GM18858 (cell line): Measurements from ENCODE around the gene SHC4.

ENCODE experiments used
- ATAC-seq: cut with Tn5 transposase; IDR thresholded peaks from one replicate; pipeline ENCODE4 v1.9.1; 2021; ENCODE audit not compliant: unreplicated experiment

The SHC4 gene, protein sequence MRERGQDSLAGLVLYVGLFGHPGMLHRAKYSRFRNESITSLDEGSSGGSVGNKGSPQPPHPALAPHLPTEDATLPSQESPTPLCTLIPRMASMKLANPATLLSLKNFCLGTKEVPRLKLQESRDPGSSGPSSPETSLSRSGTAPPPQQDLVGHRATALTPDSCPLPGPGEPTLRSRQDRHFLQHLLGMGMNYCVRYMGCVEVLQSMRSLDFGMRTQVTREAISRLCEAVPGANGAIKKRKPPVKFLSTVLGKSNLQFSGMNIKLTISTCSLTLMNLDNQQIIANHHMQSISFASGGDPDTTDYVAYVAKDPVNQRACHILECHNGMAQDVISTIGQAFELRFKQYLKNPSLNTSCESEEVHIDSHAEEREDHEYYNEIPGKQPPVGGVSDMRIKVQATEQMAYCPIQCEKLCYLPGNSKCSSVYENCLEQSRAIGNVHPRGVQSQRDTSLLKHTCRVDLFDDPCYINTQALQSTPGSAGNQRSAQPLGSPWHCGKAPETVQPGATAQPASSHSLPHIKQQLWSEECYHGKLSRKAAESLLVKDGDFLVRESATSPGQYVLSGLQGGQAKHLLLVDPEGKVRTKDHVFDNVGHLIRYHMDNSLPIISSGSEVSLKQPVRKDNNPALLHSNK

GRCh38 chr15:48963524-48964113, at the start of gene SHC4:
SHC4 (minus strand) TSS chr15:48963919; CDS start chr15:48963015, 904 bp downstream.
- ATAC-seq: no peak

- ATAC-seq: no peak
Observed at GRCh38 chr15:48999314-48999713, 35.6 kb upstream of the SHC4 start.

DNA sequence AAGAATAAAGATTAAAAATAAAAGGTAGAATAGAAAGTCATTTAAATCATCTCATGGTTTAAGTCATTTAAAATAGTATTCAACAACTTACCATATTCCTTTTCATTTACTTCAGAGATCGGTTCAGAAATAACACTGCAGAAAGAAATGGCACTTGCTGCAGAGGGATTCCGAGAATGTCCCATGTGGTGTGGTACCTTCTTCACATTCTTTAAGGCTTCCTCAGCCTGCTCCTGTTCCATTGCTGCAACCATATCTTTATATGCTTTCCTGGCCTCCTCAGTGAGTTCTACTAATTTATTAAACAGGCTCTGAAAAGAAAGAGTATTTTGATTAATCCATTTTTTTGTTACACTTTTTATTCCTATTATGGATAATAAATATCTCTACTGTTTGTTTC, 32.6 kb upstream of the SHC4 start:
- ATAC-seq: no peak

DNA sequence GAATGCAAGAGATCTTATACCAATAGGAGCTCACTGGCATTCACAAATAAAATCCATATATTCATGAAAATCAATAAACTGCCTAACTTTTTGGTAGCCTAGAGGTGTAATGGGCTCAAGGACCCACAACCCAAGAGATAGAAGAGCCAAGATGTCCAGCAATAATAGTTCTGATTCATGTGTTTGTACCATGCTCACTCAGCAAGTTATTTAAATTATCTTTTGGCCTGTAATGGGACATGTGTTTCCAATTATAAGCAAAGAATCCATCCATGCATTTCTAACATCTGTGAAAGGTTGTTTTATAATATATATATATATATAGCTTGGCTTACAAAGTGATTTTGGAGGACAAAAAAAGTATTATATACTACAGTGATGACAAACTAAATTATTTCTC, 29.7 kb upstream of the SHC4 start:
- ATAC-seq: no peak

DNA sequence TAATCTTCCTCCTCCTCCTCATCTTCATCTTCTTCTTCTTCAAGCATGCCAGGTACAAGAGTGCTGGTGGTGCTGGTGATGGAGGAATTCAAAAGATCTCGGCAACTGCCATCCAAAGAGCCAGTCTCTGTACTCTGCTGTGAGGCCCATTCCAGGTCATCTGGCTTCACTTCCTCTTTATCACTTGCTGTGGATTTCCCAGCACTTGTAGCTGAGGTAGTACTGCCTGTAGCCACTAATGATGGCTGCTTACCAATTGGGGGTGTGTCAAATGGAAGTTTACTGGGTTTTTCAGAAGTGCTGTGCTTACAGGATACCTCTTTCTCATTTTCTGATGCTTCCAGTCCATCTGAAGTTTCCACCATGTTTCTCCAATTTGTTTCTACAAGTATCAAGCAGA, 28.8 kb upstream of the SHC4 start:
- peak; percentile 95 for ATAC-seq

DNA sequence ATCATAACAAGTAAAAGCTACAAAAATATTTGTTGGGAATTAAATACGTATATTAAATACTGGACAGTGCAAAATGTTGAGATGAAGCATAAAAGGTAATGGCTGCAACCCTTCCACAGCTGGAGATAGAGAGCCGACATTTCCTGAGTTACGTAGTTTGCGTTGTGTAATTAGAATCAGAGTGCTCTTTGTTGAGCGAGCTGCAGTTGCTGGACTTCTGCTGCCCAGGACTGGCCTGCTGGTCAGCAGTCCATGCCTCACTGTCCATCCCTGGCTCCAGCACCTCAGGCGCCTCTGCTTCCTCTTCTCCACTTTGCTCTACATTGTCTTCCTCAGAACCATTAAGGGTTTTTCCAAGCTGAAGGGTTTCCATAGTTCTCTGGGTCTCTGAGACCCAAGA, 28.4 kb upstream of the SHC4 start:
- no peak for ATAC-seq

DNA sequence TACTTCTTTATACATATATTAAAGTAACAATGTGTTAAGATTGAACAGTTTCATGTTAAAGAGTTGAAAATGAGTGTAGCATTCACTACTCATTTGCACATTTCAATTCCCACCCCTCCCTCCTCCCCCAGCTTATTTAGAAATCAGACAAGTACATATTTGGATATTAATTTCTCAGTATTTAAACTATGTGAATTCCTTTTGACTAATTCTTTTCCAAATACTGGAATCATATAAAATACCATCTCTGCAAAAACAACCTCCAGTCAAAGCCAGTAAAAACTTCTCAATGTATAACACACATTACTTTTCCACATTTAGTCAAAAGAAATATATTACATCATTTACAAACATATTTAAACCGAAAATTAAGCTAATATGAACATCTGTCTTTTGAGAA, 25.5 kb upstream of the SHC4 start:
- ATAC-seq: no peak

DNA sequence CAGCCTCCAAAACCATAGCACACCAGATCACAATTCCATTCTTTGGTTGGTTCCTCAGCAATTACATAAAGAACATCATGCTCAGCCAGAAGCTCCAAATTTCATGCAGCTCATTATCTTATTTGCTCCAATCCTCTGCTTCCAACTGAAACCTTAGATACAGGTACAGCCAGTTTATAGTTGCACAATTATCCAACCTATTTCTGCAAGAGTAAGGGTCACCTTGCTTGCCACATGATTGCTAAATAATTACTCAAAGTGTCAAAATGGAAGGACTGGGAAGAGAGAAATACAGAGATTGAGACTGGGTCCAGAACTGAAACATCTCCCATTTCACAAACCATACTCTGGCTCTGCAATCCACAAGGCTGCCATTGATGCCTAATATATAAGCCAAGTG, 23.4 kb upstream of the SHC4 start:
- no peak for ATAC-seq

DNA sequence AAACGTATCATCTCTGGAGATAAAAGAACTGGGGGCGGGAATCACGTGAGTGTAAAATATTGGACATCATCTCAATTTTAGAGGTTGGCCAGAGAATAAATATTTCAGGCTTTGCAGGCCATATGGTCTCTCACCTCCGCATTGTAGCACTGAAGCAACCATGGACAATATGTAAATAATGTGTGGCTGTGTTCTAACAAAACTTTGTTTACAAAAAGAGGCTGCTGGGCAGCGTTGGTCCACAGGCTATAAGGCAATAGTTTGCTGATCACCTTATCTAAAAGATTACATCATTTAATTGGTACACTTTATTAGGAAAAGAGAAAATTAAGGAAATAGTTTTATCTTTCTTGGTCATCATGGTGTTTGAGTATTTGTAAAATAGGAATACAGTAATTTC, 22.5 kb upstream of the SHC4 start:
- no peak for ATAC-seq

DNA sequence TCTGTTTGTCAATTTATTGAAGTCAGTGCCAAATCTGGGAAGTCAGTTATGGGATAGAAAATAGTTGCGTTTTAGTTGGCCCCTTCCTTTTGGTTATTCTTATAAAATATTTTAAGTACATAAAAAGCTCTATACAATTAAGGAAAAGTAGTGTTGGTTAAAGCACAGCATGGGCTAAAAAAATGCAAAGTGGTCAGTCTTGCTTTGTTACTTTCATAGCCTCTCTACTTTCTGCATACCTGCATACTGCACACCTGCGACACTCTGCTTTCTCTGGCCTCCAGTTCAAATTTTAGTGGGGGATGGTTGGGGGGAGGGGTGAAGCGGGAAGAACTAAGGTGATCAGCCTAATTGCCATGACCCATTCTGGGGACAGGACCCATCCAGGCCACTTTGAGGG, 21.8 kb upstream of the SHC4 start:
- no peak for ATAC-seq

DNA sequence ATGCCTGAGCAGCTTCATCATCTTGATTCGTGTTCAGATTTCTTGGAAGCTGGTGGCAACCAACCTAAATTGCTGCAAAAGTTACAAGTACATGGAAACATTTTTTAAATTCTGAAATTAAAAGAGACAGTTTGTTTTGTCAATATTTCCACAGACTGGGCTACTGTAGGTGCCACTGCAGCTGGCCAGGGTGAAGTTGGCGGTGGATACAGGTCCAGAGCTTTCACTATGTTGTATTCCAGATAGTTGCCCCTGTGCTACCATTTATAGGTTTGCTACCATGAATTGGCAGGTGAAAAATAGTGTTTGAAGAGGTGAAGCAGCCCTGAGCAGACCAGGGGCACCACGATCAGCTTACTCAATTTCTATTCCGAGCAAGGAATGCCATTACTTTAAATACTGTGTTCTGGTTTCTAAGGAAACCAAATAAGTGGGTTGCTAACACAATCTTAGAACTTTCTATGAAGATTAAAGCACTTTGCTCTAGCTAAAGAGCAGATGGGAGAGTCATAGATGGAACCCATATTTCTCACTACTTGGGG, 21.2 kb upstream of the SHC4 start:
- no peak for ATAC-seq

DNA sequence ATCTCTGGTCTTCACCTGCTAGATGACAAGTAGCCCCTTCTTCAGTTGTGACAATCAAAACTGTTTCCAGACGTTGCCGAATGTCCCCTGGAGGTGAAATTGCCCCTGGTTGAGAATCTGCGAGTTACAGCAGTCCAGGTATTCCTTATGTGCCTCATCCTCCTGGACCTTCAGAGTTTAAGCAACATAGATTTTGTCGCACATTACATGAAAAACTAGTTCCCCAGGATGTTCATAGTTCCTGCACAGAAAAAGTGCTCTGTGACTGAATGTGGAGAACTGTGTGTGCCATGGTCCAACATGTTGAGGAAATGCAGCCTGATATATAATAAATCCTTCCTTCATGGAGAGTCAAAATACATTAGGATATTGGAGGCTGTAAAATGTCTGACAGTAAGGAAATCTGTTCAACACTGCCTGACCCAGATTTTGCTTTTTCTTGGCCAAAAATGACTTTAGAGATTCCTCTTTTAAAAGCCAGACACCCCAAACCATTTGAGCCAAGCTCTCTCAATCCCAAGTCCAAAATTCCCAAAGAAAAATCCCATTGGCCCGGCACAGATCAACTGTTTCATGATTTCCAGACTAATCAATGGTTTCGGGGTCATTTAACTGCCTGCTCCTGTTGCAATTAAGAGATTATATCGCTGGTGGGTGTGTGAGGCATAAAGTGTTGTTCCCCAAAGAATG, 20.4 kb upstream of the SHC4 start:
- no peak for ATAC-seq

DNA sequence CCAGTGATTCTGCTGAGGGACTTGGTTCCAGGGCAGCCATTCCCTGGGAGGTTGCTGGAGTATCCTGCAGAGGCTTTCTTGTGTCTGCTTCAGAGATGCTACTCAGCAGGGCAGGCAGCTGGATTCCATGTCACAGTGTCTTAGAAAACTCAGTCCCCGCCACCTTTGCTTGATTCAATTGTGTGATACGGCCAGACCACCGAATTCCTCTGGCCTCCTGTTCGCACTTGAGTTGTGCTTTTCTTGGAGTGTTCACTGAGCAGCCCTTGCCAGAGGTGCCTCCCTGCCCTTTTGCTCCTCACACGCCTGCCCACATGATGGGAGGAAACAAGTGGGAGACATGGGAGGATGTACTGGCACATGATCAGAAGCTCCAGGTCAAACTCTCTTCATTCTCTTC, 19.6 kb upstream of the SHC4 start:
- ATAC-seq: no peak

- ATAC-seq: no peak
Observed at GRCh38 chr15:48981941-48982340, 18.2 kb upstream of the SHC4 start.

GRCh38 chr15:48978638-48979037, 14.9 kb upstream of the SHC4 start:
- ATAC-seq: no peak

DNA sequence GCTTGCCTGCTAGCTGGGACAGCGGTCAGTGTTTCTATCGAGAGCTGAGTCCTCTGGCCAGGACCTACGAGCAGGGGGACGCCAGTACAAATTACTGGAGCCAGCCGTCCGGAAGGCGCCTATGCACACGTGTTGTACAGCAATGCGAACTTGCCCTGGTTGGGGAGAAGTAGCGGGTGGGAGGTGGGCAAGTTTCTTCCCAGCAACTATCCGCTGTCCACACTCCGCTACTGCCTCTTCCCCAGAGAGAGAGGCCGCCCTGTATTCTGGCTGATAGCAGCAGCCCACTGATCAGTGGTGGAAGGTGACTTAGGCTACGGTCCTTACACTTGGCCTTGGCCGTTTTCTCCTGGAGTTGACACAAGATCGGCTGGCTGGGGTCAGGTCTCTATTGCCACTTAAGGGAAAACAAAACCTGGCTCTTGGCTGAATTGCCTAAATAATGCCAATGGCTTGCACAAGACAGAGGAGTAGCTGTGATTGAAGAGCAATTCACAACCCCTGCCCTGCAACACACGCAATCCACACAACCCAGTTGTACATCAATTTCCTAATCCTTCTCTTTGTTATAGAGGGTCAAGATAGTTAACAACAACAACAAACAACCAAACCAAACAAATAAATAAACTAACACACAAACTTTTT, 12.8 kb upstream of the SHC4 start:
- ATAC-seq: no peak

DNA sequence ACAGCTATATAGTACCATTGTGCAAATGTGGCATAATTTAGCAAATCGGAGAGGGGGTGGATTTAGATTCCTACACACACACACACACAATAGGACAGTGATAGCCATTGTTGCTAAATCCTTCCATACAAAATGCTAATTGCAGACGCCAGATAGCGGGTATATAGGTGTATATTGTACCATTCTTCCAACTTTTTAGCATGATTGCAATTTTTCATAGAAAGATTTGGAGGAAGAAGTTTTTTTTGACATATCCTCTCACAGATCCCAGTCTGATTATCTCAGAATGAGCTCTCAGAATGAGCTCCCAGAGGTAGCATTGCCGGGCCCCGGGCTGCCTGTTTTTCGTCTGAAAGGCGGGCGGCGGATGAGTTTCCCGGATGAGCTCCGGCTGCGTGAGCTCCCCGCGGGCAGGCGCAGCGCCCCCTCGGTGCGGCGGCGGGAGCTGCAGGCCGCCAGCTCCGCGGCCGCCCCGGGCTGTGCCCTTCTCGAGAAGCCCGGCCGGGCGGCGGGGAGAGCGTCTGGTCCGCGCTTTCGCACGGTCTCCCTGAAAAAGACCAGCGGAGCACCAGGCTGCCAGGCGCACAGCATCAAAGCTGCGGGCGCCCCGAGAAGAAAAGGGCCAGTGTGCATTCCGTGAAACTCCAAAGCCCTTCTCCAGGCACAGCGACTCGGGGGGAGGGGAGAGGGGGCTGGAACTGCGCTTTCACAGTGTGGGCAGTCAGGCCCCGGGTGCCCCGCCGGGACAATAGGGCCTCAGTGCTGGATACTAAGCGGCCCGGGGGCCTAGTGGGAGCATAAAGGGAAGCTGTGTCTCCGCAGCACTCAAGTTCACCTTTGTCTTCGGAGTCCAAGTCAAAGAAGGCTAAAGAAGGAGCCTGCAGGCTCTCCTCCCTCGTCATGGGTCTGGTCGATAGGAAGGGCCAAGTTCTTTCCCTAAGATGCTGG, 12.0 kb upstream of the SHC4 start:
- ATAC-seq: peak; percentile 93

DNA sequence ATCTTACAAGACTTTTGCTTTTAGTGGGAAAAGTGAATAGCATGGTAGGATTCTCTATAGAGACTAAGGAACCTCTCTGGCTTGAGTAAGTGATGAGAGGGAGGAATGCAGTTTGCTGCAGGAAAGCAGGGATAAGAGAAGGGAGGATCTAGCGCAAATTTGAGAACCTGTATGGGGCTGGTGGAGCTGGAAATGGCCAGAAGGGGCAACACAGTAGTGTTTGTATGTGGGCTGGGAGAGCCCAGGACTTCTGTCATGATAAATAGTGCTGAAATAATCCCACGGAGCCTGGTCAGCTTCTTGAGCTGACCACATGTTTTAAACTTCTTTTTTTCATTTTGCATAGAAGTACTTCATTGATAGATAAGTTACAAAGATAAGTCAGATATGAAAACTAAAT, 11.2 kb upstream of the SHC4 start:
- ATAC-seq: no peak

- no peak for ATAC-seq
Observed at GRCh38 chr15:48972750-48973503, 9.2 kb upstream of the SHC4 start.
